SU-DHL-6 (cell line): Measurements from ENCODE around the gene SHF.

ENCODE experiments used
- EZH2phosphoT487 ChIP-seq: fragments of 200-600 bp; sonication (generic), shearing (Covaris generic); conservative IDR thresholded peaks from 2 replicates; pipeline ENCODE4 v1.6.1; 2018; ENCODE audit warnings: mild to moderate bottlenecking, antibody characterized with exemption, low read length, moderate library complexity, mixed read lengths
- TF ChIP-seq, protein P1 (sequence below): fragments of 200-600 bp; sonication (generic); IDR thresholded peaks from one replicate; pipeline ENCODE4 v1.5.1; 2017; ENCODE audit warnings: antibody characterized with exemption, mild to moderate bottlenecking, low read length, moderate library complexity; ENCODE audit not compliant: insufficient read depth, poor library complexity, severe bottlenecking

GRCh38 chr15:45128971-45129639, 58.7 kb downstream of the SHF start:
- TF ChIP-seq, protein P1, sequence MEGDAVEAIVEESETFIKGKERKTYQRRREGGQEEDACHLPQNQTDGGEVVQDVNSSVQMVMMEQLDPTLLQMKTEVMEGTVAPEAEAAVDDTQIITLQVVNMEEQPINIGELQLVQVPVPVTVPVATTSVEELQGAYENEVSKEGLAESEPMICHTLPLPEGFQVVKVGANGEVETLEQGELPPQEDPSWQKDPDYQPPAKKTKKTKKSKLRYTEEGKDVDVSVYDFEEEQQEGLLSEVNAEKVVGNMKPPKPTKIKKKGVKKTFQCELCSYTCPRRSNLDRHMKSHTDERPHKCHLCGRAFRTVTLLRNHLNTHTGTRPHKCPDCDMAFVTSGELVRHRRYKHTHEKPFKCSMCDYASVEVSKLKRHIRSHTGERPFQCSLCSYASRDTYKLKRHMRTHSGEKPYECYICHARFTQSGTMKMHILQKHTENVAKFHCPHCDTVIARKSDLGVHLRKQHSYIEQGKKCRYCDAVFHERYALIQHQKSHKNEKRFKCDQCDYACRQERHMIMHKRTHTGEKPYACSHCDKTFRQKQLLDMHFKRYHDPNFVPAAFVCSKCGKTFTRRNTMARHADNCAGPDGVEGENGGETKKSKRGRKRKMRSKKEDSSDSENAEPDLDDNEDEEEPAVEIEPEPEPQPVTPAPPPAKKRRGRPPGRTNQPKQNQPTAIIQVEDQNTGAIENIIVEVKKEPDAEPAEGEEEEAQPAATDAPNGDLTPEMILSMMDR, result no peak
- no peak for TF ChIP-seq EZH2phosphoT487
